ENCODE results near the gene ADAM11. TPM values are rescaled to one million over a fixed set of nuclear protein-coding genes. Genes with fewer than 3 reads are reported as not detected.
A peak's percentile ranks its signal among the peaks of the same experiment; 100 is the strongest.
"Not testable (repeated sequence)": the region's sequence is repeated elsewhere in the genome, so short reads cannot be mapped to it uniquely, and the experiment has no call there.

ADAM11 gene
- total RNA-seq, 1 donor from 2014 or later, result 0.21 TPM

GRCh38 chr17:44736551-44737240 lies 22.1 kb upstream of the ADAM11 start:
- no peak for DNase-seq (ENCODE audit: low read depth)
- no peak for TF ChIP-seq CTCF (IDR thresholded peaks at IDR 0.05; ENCODE audit: insufficient read depth, low read length, poor library complexity, severe bottlenecking)
- H3K36me3 ChIP-seq (ENCODE audit: control insufficient read depth, insufficient read depth, low read length), result no peaks in the 10 kb centered on the region
- H3K27me3 ChIP-seq (ENCODE audit: control insufficient read depth, insufficient read depth, low read length), result no peaks in the 10 kb centered on the region
- no peak overlapping the region for H3K4me3 ChIP-seq (ENCODE audit: low read depth, low read length)

- TF ChIP-seq CTCF (IDR thresholded peaks at IDR 0.05; ENCODE audit: insufficient read depth, low read length, poor library complexity, severe bottlenecking), result no peak
- no peaks in the 10 kb centered on the region for H3K36me3 ChIP-seq (ENCODE audit: control insufficient read depth, insufficient read depth, low read length)
- DNase-seq (ENCODE audit: low read depth), result peak; percentile 67
- H3K27me3 ChIP-seq (ENCODE audit: control insufficient read depth, insufficient read depth, low read length), result no peaks in the 10 kb centered on the region
- H3K4me3 ChIP-seq (ENCODE audit: low read depth, low read length), result no peak overlapping the region
Observed at GRCh38 chr17:44738214-44738906, 20.4 kb upstream of the ADAM11 start.

- DNase-seq (ENCODE audit: low read depth), result no peak
- no peak for TF ChIP-seq CTCF (IDR thresholded peaks at IDR 0.05; ENCODE audit: insufficient read depth, low read length, poor library complexity, severe bottlenecking)
- Histone ChIP-seq H3K4me3 (ENCODE audit: low read depth, low read length) (no peak overlapping the region), H3K27me3 (ENCODE audit: control insufficient read depth, insufficient read depth, low read length) (no peaks in the 10 kb centered on the region), H3K36me3 (ENCODE audit: control insufficient read depth, insufficient read depth, low read length) (no peaks in the 10 kb centered on the region)
Observed at GRCh38 chr17:44741316-44741715, 17.5 kb upstream of the ADAM11 start.

GRCh38 chr17:44745301-44745700 lies 13.5 kb upstream of the ADAM11 start:
- DNase-seq (ENCODE audit: low read depth), result no peak
- TF ChIP-seq CTCF (IDR thresholded peaks at IDR 0.05; ENCODE audit: insufficient read depth, low read length, poor library complexity, severe bottlenecking), result no peak
- H3K4me3 ChIP-seq (ENCODE audit: low read depth, low read length), result no peak overlapping the region
- H3K36me3 ChIP-seq (ENCODE audit: control insufficient read depth, insufficient read depth, low read length), result no peaks in the 10 kb centered on the region
- H3K27me3 ChIP-seq (ENCODE audit: control insufficient read depth, insufficient read depth, low read length), result no peaks in the 10 kb centered on the region

GRCh38 chr17:44745738-44746137 lies 13.1 kb upstream of the ADAM11 start:
- H3K27me3 ChIP-seq (ENCODE audit: control insufficient read depth, insufficient read depth, low read length); H3K4me3 ChIP-seq (ENCODE audit: low read depth, low read length); H3K36me3 ChIP-seq (ENCODE audit: control insufficient read depth, insufficient read depth, low read length); DNase-seq (ENCODE audit: low read depth): not testable (repeated sequence)

- Histone ChIP-seq H3K36me3 (ENCODE audit: control insufficient read depth, insufficient read depth, low read length) (no peaks in the 10 kb centered on the region), H3K4me3 (ENCODE audit: low read depth, low read length) (no peak overlapping the region), H3K27me3 (ENCODE audit: control insufficient read depth, insufficient read depth, low read length) (no peaks in the 10 kb centered on the region)
- no peak for DNase-seq (ENCODE audit: low read depth)
- TF ChIP-seq CTCF (IDR thresholded peaks at IDR 0.05; ENCODE audit: insufficient read depth, low read length, poor library complexity, severe bottlenecking), result no peak
Observed at GRCh38 chr17:44747566-44747965, 11.2 kb upstream of the ADAM11 start.

Measured in kidney epithelial cell (primary cell).